Central memory CD4-positive, alpha-beta T cell (primary cell): Measurements from ENCODE around the gene MYO6.
"Not testable (repeated sequence)": the region's sequence is repeated elsewhere in the genome, so short reads cannot be mapped to it uniquely, and the experiment has no call there.

Experiments used
- DNase-seq: peaks from one replicate; pipeline ENCODE4 v3.0.0; 2022
- total RNA-seq, 3 experiments: gene quantifications; one replicate each; lab custom pipeline; 2026; lab: John Stamatoyannopoulos, UW

The MYO6 gene
- 5.7 to 23.0 (median 10.6) reads per million in 3 experiments for total RNA-seq

DNA sequence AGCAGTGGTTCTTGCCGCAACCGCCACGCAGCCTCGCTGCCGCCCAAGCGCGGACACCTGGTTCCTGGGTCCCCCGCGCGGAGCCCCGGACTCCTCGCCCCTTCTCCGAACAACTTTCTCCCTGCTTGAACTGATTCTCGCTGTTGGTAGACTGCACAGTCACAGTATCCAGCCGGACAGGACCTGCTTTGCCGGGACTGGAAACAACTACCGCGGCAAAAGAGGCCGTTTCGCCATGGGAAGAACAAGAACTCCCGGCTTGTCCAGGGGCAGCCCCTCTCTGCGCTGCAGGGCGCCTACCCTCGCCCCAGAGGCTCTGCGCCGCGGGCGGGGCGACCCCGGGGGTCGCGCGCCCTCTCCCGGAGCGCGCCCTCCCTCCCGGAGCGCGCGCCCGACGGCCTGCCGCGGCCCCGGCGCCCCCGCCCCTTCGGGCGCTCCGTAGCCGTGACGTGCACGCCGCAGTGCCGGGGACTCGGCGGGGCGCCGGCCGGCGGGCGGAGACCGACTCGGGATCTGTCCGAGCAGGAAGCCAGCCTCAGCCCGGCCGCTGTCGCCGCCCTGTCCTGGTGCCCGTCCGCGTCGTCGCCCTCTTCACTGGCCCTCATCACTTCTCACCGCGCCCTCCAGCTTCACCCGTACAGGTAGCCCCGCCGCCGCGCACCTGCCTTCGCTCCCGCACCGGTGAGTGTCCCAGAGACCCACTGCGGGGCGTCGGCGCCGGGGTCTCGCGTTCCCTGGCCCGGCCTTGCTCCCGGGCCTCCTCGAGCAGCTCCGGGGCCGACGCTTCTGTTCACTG lies at the start of gene MYO6:
Gene MYO6, plus strand, starts transcription at position 497 of the 796 bp plus-strand sequence. CDS start 68,309 bp downstream, outside the sequence.
- peak; percentile 39 for DNase-seq

- DNase-seq, result not testable (repeated sequence)
These were observed 40.7 kb upstream of the MYO6 start for GRCh38 chr6:75708334-75708733.

DNA sequence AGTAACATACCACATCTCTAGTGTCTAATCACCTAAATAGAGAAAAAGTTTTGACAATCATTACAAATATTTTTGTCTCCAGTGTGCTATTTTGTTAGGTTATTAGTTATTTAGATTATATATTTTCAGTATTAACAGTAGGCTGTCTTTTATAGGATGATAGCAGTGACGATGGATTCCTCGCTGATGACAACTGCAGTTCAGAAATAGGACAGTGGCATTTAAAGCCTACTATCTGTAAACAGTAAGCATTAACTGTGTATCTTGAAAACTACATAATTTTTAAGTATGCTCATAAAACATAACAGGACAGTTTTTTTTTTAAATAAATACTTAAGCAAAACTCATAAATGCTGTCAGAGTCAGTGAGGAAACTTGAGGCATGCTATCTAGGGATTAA lies 37.9 kb upstream of the MYO6 start:
- no peak for DNase-seq

DNA sequence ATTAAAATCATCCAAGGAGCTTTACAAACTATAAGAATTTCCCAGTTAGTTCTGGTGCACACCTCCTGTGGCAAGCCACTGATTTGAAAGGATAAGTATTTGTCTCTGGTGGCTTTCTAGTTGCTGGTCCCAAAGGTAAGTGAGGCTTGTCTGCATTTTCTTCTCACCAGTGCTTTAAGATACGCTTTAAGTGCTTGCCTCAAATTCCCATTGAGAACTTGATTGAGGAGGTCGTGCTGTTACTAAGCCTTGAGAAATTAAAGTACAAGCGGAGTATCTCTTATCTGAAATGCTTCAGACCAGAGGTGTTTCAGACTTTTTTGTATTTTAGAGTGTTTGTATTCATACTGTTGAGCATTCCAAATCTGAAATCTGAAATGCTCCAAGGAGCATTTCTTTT lies 29.9 kb upstream of the MYO6 start:
- no peak for DNase-seq

DNA sequence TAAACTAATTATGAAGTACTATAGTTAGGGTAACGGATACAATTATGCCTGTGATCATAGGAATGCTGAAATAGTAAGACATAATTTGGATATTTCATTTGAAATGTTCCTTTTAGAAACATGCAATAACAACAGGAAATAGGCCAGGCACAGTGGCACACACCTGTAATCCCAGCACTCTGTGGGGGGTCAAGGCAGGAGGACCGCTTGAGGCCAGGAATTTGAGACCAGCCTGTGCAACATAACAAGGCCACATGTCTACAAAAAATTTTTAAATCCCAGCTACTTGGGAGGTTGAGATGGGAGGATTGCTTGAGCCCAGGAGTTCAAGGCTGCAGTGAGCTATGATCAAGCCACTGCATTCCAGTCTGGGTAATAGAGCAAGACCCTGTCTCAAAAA lies 25.7 kb upstream of the MYO6 start:
- no peak for DNase-seq

DNA sequence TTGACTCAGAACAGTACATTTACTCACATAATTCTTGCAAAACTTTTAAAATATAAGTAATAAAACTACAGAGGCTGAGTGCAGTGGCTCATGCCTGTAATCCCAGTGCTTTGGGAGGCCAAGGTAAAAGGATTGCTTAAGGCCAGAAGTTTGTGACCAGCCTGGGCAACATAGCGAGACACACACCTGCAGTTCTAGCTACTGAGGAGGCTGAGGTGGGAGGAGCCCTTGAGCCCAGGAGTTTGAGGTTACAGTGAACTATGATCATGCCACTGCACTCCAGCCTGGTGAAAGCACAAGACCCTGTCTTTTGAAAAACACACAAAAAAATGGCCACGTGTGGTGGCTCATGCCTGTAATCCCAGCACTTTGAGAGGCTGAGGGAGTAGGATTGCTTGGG lies 21.8 kb upstream of the MYO6 start:
- no peak for DNase-seq

- DNase-seq, result not testable (repeated sequence)
These were observed 18.0 kb upstream of the MYO6 start for GRCh38 chr6:75731029-75731428.

- DNase-seq, result no peak
These were observed 13.4 kb upstream of the MYO6 start for GRCh38 chr6:75735491-75736186.

DNA sequence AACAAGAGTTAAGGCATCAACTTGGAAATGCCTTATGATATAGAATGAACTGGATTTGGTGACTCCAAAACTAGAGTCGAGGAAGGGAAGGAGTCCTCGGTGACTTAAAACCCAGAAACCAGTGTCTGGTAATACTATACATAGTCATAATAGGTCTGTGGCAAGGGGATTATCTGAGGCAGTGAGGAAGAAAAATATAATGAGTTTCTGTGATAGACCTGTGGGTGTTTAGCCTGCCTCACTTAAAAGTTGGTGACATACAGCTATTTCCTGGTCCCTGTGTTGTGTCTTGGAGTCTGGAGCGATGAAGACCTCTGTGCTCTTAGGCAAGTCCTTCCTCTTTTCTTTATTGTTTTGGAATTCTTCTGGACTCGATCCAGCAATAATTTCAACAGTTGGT lies 5.1 kb upstream of the MYO6 start:
- no peak for DNase-seq

DNA sequence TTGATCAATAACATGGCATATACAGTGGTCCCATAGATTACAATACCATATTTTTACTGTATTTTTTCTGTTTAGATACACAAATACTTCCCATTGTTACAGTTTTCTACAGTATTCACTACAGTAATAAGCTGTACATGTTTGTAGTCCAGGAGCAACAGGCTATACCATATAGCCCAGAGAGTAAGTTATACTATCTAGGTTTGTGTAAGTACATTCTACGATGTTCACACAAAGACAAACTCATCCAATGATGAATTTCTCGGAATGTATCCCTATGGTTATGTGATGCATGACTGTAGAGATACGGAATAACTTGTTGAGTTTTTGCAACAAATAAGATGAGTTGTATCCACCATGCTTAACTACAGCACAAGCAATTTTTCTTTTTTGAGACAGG lies 3.6 kb upstream of the MYO6 start:
- DNase-seq, result no peak

DNA sequence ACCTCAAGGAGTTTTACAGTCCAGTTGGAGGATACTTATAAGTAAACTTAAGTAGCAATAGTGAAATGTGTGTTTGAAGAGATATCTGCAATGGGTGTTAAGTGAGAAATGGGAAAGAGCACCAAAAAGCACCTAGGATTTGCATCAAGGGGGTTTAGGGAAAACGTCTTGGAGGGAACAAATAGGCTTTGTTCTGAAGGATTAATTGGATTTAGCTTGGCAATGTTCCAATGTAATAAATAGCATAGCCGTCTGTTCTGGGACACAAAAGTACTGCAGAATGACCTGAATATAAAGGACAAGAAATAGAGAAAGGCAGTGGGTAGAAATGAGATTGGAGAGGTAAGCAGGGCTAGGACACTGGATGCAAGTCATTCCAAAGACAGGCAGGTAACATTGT lies 2.8 kb upstream of the MYO6 start:
- DNase-seq, result no peak

- DNase-seq, result no peak
These were observed 1.7 kb upstream of the MYO6 start for GRCh38 chr6:75747152-75747992.

- no peak for DNase-seq
These were observed 866 bp upstream of the MYO6 start for GRCh38 chr6:75748003-75748742.

DNA sequence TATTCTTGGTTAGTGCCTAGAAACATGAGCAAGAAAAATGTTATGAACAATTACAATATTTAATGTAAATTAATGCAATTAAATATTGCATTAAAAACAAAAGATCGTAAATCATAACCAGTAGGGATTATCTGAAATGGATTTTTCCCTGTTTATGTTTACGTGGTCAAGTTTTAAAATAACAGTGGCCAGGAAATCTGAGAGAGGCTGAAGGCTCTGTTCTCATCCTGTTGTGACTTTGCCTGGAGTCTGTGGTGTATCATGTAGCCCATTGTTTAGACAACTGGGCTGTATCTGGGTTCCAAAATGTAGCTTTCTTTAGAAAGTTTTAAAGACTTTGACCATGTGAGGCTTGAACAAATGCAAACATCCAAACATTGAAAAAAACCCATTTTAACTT lies 2.4 kb downstream of the MYO6 start:
- DNase-seq, result no peak

DNA sequence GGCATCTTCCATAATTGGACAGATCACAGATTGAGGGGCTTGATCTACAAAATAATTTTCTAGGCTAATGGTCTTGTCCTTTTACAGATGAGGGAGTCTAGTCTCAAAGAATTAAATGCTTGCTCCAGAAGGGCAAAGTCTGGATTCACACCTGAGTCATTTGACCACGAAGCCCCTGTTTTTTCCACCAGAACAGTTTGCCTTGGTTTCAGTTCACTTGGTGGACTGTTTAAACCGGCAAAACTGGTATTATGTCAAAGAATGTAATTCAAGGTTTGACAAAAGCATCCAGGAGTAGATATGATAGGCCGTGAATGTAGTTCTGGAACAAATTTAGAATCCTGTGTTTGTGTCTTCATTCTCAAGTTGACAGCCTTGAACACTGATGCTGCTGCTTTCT lies 3.3 kb downstream of the MYO6 start:
- DNase-seq, result no peak

DNA sequence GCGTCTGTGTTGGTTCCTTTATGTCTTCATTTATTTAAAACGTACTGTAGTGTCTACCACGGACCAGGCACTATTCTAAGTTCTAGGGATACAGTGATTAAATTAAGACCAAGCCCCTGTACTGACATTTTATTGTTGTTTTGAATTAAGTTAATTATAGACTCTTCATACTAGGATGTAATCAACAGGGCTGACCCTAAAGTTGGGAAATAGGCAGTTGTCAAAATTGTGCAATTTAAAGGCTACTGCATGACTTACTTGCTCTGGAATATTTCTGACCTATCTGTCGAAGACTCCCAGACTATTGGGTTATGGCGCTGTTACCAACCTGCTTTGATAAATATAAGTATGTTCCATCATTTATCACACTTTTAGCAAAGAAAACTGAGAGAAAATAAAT lies 6.7 kb downstream of the MYO6 start:
- DNase-seq, result no peak

GRCh38 chr6:75757295-75757694 lies 8.3 kb downstream of the MYO6 start:
- no peak for DNase-seq

DNA sequence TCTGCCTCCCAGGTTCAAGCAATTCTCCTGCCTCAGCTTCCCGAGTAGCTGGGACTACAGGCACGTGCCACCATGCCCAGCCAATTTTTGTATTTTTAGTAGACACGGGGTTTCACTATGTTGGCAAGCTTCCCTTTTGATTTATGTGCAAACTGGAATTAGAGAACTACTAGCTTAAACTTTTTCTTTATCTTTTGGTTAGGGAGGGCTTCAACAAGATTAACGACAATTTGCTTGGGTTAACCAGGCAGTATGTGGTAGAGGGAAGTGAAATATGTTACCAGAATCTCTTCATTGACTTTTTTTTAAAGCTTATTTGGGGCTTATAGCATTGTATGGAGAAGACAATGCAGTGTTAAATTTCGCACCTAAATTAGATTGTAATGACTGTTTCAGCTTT lies 9.0 kb downstream of the MYO6 start:
- DNase-seq, result no peak

- no peak for DNase-seq
These were observed 10.2 kb downstream of the MYO6 start for GRCh38 chr6:75759207-75759606.

DNA sequence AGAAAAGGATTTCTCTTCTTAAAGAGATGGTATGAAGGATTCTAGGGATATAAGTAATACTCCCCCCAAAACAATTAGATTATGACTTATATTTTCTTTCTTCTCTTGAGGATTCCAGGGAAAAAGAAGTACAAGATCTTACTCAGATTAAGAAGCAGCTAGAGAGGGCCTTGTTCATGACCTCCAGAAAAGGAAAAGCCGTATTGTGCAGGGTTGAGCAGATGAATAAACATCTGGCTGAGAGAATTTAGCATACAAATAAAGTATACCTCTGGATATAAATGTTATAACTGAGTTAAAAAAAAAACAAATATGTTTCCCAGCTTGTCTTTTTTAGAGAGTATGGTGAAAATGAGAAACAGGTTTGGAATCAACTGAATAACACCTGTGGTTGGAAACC lies 11.3 kb downstream of the MYO6 start:
- DNase-seq, result no peak

DNA sequence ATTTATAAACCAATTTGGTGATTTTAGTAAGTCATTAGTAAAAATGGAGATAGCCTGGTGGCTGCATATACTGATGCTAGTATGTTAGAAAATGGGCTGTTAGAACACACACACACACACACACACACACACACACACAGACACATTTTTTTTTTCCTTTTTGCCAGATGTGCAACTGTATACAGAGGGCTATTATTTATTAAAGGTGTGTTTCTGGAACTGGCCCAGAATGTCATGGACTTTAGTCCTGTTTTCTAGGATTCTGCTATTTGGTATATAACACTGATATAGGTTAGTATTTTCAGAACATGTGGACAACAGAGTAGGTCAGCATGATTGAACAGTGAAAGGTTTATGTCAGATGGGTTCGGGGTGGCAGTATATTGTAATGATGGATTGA lies 12.4 kb downstream of the MYO6 start:
- DNase-seq, result no peak

- no peak for DNase-seq
These were observed 13.0 kb downstream of the MYO6 start for GRCh38 chr6:75762063-75762462.

- DNase-seq, result no peak
These were observed 17.3 kb downstream of the MYO6 start for GRCh38 chr6:75766387-75766786.
